ENCODE data around the gene MICALL2.

MICALL2 gene

GRCh38 chr7:1388021-1388702, 71.1 kb downstream of the MICALL2 start:
- no peak for DNase-seq

DNA sequence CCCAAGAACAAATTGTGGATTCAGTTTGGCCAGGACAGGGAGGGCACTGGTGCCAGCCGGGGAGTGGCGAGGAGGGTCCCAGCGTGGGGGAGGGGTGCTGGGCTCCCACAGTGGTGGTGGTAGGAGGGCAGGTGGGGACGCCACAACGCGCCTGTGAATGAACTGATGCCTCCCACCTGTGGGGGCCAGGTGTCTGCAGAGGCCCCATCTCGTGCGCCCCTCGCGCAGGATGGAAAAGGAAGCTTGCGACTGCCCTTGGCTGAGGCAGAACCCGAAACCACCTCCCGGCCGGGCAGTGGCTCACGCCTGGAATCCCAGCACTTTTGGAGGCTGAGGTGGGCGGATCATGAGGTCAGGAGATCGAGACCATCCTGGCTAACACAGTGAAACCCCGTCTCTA, 72.0 kb downstream of the MICALL2 start:
- no peak for DNase-seq

GRCh38 chr7:1386623-1387220, 72.5 kb downstream of the MICALL2 start:
- DNase-seq, result no peak

GRCh38 chr7:1385809-1386622, 73.3 kb downstream of the MICALL2 start:
- DNase-seq, result no peak

DNA sequence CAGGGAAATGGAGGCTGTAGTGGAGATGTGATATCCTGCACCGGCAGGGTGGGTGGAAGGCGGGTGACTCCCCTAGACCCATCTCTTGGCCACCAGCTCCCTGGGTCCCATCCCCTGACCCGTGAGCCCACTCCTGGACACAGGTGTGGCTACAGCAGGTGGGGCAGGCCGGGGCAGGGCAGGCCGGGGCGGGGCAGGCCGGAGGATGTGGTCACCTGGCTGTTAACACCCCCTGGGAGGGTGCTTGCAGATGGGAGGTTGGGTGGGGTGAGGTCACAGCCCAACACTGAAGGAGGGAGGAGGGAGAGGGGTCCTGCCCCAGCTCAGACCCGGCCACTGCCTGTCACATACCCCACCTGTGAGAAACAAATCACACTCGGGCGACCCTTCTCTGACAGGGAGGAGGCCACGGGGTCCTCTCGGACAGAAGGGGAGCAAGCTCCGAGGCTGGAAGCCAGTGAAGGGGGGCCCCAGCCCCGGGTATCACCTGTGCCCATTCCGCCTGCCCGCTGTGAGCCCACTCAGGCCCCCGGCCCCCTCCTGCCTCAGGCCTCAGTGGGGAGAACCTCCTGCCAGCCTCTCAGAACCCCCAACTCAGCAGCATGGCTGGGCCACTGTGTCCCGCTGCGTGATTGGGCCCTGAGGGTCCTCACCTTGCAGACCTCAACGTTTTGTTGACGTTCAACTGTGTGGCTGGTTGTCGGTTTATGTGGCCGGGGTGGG, 74.0 kb downstream of the MICALL2 start:
- no peak for DNase-seq

Data from fibroblast of skin of right biceps (primary cell).